Hematopoietic multipotent progenitor cell (in vitro differentiated cells): Measurements from ENCODE around the gene CDK6. TPM values are rescaled to one million over a fixed set of nuclear protein-coding genes. Genes with fewer than 3 reads are reported as not detected.

ENCODE experiments used
- DNase-seq, 3 donors: peaks; one replicate each; pipeline ENCODE4 v3.0.0-alpha.2; 2011 to 2015; ENCODE audit warnings: low read depth in 2 of 3, low spot score in 2 of 3
- total RNA-seq: library from RNA; depleted of rRNA; stranded (reverse); fragments of >200 nt; gene quantifications from one replicate; pipeline ENCODE4 v1.2.3, GENCODE V29; 2012

Gene CDK6
- total RNA-seq, 1 donor = 627 TPM

DNA sequence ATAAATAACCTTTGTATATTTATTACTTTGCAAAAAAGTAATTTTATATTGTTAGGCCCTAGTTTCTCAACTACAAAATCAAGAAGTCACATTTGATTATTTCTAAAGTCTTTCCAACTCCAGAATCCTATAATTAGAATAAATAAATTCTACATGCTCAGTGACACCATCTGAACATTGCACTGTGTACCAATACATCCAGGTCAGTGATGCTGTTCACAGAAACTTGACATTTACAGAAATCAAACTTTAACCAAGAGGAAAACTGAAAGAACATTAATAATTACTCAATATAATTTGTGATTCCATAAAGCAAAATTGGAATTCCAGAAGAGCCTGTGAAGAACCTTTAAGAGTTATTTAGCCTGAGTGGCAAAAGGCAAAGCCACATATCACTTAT lies 142.2 kb downstream of the CDK6 start:
- DNase-seq = no peak

DNA sequence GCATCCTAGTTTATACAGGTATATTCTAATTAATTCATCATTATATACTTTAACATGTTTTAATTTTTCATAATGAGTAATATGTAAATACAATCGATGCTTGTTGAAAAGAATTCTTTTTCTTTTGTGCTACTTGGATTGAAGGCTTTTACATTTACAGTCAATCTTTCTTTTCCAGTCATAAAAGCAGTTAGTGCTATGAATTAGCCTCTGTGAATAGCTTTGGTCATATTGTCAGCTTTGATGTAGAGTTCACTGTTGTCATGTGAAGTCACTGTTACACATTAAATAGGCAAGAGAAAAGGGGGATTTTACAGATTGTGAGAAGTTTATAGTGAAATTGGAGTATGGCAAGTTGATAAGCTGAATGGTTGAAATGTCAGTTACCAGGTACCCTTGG lies 142.9 kb downstream of the CDK6 start:
- no peak for DNase-seq

DNA sequence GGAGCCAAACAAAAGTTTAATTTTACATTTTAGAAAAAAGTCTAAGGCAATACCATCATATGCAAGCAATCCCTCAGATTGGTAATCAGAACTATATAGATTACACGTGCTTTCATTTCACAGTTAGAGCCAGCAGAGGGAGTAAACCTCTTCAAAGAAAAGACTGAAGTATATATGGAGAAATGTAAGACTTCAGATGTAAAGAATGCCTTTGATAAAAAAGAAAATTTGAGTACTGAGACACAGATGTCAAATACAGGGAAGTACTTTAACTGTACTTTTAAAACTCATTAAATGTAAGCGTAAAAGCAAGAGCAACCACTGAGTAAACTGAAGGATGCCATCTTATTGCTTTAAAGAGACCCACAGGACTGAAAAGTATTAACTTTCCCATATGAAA lies 144.8 kb downstream of the CDK6 start:
- DNase-seq = peak in 2 of 3 donors; percentile 60 to 83

DNA sequence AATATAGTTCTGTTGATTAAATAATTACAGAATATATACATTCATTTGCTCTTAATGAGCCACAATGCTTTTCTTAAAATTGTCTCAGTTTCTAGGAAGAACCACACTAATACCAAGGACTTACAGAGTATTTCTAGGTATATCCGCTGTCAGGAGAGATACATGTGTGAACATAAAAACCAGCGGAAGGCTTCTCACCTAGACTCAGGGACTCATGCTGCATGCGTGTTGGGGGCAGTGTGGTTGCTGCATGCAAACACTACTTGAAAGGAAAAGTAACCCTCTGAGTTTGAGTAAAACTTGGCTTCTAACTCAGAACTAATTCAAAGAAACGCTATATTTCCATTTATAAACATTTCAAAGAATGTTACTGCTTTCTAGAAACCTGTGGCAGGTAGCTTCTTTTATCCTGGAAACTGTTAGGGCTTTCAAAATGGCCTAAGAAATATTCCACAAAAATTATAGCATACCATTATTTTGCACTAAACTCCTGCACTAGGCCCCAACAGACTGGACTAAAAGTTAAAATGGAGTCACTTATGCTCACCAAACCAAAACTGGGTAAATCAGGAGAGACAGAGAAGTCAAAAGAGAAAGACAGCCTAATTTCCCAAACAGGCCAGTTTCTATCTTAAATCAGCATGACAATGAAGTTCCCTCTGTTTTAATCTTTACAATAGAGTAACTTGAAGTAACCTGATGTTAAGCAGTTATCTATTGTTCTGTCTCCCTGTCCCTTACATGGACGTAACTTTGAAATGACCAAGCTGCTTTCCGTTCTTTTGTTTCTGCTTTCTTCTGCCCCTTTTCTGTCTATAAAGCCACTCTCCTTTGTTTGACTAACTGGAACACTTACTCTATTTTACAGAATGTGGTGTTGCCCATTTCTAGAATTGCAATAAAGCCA lies 151.0 kb downstream of the CDK6 start:
- DNase-seq = no peak

DNA sequence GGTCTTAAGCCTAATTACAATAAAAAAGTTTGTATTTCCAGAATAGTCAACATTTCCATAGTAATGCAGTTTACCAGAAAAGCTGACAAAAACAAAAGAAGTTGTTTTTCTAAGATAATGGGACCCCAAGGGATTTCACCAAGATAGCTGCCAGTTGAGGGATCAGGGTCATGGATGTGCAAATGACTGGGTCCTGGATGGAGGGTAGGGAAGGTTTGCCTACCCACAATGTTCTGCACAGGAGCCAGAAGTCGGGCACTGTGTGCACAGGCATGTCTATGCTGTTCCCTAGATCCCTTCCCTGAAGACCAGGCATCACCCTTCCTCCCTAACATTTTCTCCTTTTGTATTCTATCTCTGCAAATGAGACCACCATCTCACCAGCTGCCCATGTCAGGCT lies 152.1 kb downstream of the CDK6 start:
- DNase-seq = no peak

DNA sequence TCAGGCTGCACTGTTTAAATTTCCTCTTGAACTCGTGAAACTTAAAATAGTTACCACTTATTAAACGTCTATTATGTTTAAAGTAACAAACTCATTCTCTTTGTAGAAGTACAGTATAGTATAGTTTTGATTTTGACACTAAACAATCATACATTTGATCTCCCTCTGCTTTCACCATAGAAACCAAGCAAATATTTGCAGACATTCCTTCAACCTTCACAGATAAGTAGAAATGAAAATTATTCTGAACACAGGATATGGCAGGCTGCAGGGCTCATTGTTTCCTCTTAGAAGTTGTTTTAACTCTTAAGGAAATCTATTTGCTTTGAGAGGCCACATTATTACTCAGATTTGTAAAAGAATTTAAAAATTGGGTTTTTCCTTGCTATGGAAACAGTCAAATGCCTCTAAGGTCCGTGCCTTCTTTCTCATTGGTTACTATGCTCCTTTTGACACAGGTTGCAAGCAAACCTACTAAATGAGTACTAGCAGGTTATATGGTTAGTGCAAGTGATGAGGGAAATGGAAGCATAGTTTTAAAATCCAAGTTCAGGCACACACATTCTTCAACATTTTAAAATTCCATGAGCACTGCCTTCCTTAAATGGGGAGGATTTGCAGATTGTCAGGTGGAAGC lies 153.4 kb downstream of the CDK6 start:
- DNase-seq = peak in 1 of 3 donors; percentile 48

DNA sequence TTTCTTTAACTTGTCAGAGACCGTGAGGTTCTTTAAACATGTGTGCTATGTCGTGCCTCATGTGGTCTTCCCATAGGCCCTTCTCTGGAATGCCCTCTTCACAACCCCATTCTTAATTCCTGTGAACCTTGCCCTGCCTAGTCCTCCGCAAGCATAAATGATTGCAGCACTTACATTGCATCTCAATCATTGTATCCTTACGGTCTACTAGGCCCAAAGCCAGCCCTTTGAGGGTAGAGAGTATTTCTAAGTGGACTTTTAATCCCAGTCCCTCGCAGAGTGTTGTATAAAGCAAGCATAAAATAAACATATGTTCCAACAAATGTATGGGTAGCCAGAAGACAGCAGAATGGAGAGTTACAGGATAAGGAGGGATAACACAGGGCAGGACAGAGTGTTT lies 154.0 kb downstream of the CDK6 start:
- DNase-seq = no peak

DNA sequence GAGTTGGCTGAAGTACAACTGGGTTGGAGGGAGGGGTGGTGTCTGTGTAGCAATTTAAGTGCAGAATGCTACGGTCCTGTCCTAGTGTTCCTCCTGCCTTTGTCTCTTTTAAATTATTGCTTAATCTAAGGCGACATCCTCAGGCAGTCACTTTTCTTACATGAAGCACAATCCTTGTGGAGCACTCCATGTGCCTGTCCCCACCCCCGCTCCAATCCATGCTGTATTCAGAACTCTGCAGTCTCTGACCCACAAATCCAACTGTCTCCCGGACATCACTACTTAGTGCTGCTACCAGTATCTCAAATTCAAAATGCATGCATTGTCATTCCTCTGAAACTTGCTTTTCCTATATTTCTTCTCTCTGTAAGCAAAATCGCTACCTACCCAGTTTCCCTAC lies 154.7 kb downstream of the CDK6 start:
- no peak for DNase-seq

DNA sequence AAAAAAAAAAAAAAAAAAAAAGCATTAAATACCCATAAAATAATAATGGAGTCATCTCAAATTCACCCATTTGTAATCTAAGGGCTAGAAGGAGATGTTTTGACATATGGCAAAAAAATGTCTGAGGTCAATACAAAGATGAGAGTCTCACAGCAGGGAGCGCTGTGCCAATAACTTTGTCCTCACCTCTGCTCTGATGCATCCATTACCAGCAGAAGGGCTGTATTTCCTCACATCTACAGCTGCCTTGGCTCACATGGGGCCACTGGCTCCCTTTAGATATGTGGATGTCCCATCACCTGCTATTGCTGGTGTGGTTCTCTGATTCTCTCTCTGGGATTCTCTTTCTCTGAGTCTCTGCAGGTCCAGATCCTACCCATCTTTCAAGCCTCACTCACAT lies 155.9 kb downstream of the CDK6 start:
- no peak for DNase-seq

DNA sequence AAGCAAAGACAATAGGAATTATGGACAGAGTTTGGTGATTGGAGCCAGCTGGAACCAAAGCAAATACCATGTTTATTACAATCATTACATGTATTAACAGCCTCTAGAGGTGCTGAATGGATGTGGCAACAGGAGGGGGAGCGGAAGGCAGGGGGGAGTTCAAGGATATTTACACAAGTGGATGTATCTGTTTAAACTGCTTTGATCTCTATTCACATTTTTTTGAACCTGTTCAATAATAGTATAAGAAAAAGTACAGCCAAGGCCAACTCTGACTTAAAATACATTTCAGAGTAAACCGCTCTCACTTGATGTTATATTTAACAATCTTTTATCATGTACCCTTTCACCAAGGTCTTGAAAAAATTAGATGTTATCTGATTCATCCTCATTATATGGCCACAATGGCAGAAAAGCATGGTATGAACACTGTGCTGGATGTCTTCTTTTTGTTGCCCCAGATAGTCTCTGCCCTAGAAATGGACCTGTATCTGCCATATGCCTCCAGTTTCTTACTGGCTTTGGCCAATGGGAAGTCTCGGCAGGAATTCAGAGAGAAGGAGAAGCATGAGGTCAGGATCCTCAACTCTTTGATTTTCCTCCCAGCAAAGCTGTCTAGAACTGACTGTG lies 158.0 kb downstream of the CDK6 start:
- no peak for DNase-seq

DNA sequence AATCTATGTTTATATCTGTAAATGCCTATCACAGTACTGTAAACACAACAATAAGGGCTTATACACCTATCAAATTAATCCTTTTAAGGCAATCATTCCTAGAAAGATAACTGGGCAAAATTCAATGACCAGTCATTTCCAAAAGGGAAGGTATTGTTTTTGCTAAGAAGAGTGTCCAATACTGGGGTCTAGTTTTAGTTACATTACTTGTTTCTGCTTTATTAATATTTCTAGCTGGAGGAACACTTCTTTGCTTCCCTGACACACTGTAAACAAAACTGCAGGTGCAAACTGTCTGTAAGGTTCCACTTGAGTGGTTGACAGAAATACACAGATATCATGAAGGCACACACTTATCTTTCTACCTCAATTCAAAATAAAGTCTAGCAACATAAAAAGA lies 162.0 kb downstream of the CDK6 start:
- peak in 1 of 3 donors; percentile 21 for DNase-seq

DNA sequence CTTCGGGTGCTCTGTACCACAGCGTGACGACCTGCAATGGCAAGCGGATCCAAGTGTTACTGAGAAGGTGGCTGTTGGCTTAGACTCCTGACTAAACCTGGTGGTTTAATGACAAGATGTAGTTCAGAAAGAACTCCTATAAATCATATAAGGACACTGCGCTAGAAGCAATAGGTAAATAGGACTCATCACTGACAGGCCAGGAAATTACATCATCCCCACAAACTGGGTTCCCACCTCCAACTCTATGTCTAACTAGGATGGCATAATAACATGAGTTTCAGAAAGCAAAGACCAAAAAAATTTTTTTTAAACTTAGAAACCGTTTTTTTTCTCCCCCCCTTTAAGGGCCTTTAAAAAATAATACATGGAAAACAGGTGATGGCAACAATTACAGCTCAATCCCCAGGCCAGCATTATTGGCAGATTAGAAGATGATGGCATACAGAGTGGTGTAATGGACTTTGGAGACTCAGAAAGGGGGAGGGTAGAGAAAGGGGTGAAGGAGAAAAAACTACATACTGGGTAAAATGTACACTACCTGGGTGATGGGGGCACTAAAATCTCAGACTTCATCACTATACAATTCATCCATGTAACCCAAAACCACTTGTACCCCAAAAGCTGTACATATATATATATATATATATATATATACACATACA lies 164.7 kb downstream of the CDK6 start:
- DNase-seq = no peak

DNA sequence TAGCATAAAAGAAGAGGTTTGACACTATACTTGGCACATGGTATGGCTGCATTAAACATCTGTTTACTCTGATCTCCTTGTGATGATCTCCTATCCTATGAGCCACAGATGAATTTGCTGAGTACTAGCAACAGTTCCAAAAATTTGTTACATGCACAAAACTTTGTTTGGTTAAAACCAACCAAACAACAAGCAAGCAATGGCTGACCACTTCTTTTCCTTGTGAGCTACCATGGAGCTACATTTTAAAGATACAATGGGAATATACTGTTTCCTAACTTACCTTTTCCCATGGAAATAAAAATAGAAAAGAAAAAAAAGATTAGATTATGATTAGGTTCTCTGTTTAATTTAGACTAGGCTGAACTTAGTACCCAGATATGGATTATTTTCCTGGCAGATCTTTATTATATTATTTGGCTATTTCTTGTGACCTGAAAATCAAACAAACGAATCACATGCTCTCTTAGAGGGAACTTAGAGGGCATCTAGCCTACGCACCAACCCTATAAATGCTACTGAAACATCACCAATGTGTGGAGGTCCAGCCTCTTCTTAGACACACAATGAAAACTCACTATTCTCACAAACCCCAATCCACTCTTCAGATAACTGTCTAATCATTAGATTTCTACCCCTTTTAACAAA lies 166.0 kb downstream of the CDK6 start:
- no peak for DNase-seq

DNA sequence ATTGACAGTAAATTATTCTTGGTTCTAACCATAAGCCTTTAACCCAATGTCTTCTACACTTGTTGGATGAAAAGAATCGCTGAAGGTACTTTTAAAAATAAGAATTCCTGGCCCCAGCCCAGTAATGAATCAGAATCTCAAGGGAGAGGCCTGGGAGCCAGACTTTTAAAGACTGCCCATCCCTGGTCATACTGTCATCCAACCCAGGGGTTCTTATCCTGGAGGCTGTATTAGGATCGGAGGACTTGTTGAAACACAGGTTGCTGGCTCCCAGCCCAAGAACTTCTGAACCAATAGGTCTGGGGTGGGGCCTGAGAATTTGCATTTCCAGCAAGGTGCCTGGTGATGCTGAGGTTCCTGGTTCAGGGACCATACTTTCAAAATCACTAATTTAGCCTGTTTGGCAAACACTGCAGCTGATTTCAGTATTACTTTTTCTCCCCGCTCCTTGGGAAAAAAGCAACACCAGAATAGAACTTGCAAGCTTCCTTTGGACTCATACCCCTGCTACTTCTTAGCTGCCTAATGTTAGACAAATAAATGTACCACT lies 166.7 kb downstream of the CDK6 start:
- DNase-seq = no peak

DNA sequence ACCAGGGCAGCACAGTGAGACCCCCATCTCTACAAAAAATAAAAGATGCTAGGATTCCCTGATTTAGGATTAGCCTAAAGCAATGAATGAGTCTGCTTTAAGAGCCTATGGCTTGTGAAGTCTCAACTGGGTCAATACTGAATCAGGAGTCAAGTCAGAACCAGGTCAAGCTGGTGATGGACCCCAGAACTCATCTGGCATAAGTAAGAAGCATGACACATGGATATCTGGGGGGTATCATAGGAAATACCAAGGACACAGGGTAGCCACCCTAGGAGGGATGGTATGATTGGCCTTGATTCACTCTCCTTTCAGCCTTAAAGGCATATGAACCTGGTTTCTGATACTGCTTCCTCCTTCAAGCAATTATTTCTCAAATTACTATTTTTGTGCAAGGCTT lies 167.8 kb downstream of the CDK6 start:
- no peak for DNase-seq

DNA sequence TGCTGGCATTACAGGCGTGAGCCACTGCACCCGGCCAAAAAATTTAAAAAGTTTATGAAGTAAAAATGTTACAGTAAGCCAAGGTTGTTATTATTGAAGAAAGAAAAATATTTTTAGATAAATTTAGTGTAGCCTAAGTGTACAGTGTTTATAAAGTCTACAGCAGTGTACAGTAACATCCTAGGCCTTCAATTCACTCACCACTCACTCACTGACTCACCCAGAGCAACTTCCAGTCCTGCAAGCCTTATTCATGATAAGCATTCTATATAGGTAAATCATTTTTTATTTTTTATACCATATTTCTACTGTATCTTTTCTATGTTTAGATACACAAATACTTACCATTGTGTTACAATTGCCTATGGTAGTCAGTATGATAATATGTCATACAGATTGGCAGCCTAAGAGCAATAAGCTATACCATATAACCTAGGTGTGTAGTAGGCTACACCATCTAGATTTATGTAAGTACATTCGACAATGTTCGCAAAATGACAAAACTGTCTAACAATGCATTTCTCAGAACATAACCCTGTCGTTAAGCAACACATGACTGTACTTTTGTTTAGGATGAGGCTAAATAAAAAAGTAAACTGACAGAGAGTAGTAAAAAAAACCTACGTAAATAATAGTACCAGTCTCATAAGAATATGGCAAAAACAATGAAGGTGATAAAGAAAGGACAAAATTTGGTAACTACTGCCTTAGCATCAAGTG lies 168.4 kb downstream of the CDK6 start:
- DNase-seq = no peak

DNA sequence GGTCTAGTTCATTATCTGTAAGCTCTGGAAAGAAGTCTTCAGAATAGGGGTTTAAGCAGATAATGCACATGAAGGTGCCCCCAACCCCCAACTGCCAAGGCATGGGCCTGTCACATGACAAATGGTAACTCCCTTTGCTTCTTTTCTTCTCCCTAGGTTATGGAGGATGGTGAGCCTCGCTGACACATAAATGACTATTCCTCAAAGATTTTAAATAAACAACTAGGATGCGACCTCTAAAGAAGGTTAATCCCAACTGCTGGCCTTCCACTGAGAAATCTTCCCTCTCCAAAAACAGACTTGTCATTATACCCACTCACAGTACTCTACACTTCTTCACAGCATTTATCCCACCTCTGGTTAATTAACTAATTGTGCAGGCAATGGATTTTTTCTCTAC lies 170.4 kb downstream of the CDK6 start:
- DNase-seq = no peak

DNA sequence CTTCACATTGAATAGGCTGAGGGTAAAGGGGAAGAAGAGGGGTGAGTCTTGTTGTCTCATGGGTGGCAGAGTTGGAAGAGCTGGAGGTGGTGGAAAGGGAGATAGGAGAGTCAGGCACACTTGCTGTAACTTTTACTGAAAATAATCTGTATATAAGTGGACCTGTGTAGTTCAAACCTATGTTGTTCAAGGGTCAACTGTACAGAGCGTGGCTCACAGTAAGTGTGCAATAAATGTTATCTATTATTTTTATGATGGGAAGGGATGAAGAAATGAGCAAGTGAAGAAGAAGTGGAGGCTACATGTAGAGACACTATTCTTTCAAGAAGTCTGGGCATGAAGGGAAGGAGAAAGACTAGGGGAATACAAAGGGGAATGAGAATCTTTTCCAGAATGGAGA lies 174.7 kb downstream of the CDK6 start:
- DNase-seq = no peak

DNA sequence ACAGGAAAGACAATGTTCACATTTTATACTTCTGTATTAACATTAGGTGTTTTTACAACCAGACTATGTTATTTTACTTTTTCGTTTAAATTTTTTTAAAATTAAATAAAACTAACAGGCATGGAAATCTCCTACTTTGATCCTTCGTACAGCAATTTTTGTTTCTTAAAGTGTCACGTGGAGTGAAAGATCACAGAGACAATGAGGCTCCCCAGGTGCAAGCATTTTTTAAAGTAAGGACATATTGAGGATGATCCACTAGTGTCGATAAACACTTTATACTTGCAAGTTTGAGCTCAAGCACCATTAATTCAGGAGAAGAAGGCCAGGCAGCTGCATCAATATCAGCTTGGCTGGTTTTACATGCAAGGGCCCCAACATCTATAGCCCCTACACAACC lies 177.7 kb downstream of the CDK6 start:
- DNase-seq = no peak

DNA sequence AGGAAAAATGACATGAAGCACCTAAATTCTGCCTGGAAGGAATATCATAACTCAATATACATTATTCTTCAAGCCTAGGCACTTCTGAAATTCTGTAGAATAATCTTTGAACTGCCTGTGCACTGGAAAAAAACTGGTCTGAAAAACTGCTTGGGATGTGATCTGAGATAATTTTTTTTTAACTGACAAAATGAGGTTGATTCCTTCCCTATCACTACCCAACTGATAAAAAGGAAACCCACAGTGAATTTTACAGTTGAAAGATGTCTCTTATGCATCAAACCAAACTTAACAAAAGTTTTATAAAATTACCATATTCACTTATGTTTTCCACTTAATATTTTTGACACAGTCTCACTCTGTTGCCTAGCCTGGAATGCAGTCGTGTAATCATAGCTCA lies 179.0 kb downstream of the CDK6 start:
- peak in 1 of 3 donors; percentile 64 for DNase-seq
